Activated T-helper 2 cell treated with anti-CD3 and anti-CD28 coated beads, Interferon-gamma antibody, Interleukin-2, Interleukin-4, amounts not matched to agents 10 μg/mL and 5 μg/mL and 100 μg/mL, durations not matched to agents 14 hours and 24 hours and 36 hours (primary cell): ENCODE measurements around the gene HBA1. TPM values are rescaled to one million over a fixed set of nuclear protein-coding genes. Genes with fewer than 3 reads are reported as not detected.
"Not testable (repeated sequence)": the region's sequence is repeated elsewhere in the genome, so short reads cannot be mapped to it uniquely, and the experiment has no call there.

Source experiments
- DNase-seq: peaks from one replicate; pipeline ENCODE4 v3.0.0; 2021; ENCODE audit warnings: low spot score
- H3K27ac Mint-ChIP-seq: one replicate; pipeline ENCODE4 v1.8.0; 2021; ENCODE audit warnings: mixed read lengths
- H3K27me3 Mint-ChIP-seq: one replicate; pipeline ENCODE4 v1.8.0; 2021; ENCODE audit warnings: low read depth, mixed read lengths
- H3K36me3 Mint-ChIP-seq: one replicate; pipeline ENCODE4 v1.8.0; 2021; ENCODE audit warnings: low read depth, mixed read lengths
- H3K4me1 Mint-ChIP-seq: one replicate; pipeline ENCODE4 v1.8.0; 2021; ENCODE audit warnings: low read depth, mixed read lengths
- H3K4me3 Mint-ChIP-seq: one replicate; pipeline ENCODE4 v1.8.0; 2021; ENCODE audit warnings: low read depth, mild to moderate bottlenecking, moderate library complexity, mixed read lengths
- H3K9me3 Mint-ChIP-seq: one replicate; pipeline ENCODE4 v1.8.0; 2021; ENCODE audit warnings: mixed read lengths
- intact Hi-C: fragments of 100-400 bp; cut with micrococcal nuclease; formaldehyde crosslinking; loops from one replicate; pipeline ENCODE4 v1.15.1; 2023
- total RNA-seq: library from RNA; stranded (reverse); gene quantifications from 2 replicates; pipeline ENCODE4 v1.2.3, GENCODE V29; 2022

HBA1 gene
- total RNA-seq, 1 donor from 2014 or later: not detected

DNA sequence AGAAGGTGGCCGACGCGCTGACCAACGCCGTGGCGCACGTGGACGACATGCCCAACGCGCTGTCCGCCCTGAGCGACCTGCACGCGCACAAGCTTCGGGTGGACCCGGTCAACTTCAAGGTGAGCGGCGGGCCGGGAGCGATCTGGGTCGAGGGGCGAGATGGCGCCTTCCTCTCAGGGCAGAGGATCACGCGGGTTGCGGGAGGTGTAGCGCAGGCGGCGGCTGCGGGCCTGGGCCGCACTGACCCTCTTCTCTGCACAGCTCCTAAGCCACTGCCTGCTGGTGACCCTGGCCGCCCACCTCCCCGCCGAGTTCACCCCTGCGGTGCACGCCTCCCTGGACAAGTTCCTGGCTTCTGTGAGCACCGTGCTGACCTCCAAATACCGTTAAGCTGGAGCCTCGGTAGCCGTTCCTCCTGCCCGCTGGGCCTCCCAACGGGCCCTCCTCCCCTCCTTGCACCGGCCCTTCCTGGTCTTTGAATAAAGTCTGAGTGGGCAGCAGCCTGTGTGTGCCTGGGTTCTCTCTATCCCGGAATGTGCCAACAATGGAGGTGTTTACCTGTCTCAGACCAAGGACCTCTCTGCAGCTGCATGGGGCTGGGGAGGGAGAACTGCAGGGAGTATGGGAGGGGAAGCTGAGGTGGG, 3.1 kb upstream of the HBA1 start:
- H3K27ac Mint-ChIP-seq, DNase-seq, intact Hi-C loops, H3K36me3 Mint-ChIP-seq, H3K4me1 Mint-ChIP-seq, H3K9me3 Mint-ChIP-seq: not testable (repeated sequence)
- Mint-ChIP-seq H3K27me3 (peaks cover 63% of the 10 kb centered on the region), H3K4me3 (peak overlapping the region; percentile 26)

DNA sequence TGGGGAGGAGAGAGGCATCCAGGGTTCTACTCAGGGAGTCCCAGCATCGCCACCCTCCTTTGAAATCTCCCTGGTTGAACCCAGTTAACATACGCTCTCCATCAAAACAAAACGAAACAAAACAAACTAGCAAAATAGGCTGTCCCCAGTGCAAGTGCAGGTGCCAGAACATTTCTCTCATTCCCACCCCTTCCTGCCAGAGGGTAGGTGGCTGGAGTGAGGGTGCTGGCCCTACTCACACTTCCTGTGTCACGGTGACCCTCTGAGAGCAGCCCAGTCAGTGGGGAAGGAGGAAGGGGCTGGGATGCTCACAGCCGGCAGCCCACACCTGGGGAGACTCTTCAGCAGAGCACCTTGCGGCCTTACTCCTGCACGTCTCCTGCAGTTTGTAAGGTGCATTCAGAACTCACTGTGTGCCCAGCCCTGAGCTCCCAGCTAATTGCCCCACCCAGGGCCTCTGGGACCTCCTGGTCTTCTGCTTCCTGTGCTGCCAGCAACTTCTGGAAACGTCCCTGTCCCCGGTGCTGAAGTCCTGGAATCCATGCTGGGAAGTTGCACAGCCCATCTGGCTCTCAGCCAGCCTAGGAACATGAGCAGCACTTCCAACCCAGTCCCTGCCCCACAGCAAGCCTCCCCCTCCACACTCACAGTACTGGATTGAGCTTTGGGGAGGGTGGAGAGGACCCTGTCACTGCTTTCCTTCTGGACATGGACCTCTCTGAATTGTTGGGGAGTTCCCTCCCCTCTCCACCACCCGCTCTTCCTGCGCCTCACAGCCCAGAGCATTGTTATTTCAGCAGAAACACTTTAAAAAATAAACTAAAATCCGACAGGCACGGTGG, 2.3 kb upstream of the HBA1 start:
- intact Hi-C loops, DNase-seq, H3K27ac Mint-ChIP-seq, H3K4me3 Mint-ChIP-seq, H3K4me1 Mint-ChIP-seq, H3K36me3 Mint-ChIP-seq, H3K9me3 Mint-ChIP-seq: not testable (repeated sequence)
- peaks cover 62% of the 10 kb centered on the region for H3K27me3 Mint-ChIP-seq

DNA sequence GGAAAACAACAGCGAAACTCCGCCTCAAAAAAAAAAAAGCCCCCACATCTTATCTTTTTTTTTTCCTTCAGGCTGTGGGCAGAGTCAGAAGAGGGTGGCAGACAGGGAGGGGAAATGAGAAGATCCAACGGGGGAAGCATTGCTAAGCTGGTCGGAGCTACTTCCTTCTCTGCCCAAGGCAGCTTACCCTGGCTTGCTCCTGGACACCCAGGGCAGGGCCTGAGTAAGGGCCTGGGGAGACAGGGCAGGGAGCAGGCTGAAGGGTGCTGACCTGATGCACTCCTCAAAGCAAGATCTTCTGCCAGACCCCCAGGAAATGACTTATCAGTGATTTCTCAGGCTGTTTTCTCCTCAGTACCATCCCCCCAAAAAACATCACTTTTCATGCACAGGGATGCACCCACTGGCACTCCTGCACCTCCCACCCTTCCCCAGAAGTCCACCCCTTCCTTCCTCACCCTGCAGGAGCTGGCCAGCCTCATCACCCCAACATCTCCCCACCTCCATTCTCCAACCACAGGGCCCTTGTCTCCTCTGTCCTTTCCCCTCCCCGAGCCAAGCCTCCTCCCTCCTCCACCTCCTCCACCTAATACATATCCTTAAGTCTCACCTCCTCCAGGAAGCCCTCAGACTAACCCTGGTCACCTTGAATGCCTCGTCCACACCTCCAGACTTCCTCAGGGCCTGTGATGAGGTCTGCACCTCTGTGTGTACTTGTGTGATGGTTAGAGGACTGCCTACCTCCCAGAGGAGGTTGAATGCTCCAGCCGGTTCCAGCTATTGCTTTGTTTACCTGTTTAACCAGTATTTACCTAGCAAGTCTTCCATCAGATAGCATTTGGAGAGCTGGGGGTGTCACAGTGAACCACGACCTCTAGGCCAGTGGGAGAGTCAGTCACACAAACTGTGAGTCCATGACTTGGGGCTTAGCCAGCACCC, 1.2 kb upstream of the HBA1 start:
- Mint-ChIP-seq H3K36me3 (no peaks in the 10 kb centered on the region), H3K27me3 (peaks cover 61% of the 10 kb centered on the region), H3K9me3 (no peaks in the 10 kb centered on the region), H3K4me3 (no peak overlapping the region), H3K27ac (no peak overlapping the region), H3K4me1 (peaks cover 7% of the 10 kb centered on the region)
- intact Hi-C loops: no loop called here
- no peak for DNase-seq

DNA sequence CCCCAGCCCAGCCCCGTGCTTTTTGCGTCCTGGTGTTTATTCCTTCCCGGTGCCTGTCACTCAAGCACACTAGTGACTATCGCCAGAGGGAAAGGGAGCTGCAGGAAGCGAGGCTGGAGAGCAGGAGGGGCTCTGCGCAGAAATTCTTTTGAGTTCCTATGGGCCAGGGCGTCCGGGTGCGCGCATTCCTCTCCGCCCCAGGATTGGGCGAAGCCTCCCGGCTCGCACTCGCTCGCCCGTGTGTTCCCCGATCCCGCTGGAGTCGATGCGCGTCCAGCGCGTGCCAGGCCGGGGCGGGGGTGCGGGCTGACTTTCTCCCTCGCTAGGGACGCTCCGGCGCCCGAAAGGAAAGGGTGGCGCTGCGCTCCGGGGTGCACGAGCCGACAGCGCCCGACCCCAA, 474 bp upstream of the HBA1 start:
- H3K27ac Mint-ChIP-seq, intact Hi-C loops, H3K4me1 Mint-ChIP-seq, DNase-seq, H3K9me3 Mint-ChIP-seq, H3K36me3 Mint-ChIP-seq: not testable (repeated sequence)
- peaks cover 56% of the 10 kb centered on the region for H3K27me3 Mint-ChIP-seq
- peak overlapping the region; percentile 17 for H3K4me3 Mint-ChIP-seq

DNA sequence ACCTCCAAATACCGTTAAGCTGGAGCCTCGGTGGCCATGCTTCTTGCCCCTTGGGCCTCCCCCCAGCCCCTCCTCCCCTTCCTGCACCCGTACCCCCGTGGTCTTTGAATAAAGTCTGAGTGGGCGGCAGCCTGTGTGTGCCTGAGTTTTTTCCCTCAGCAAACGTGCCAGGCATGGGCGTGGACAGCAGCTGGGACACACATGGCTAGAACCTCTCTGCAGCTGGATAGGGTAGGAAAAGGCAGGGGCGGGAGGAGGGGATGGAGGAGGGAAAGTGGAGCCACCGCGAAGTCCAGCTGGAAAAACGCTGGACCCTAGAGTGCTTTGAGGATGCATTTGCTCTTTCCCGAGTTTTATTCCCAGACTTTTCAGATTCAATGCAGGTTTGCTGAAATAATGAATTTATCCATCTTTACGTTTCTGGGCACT, 928 bp downstream of the HBA1 start:
- Mint-ChIP-seq H3K27ac (no peak overlapping the region), H3K27me3 (peaks cover 48% of the 10 kb centered on the region), H3K4me1 (peaks cover 6% of the 10 kb centered on the region), H3K4me3 (no peak overlapping the region), H3K9me3 (no peaks in the 10 kb centered on the region), H3K36me3 (no peaks in the 10 kb centered on the region)
- no peak for DNase-seq
- intact Hi-C loops: no loop called here

DNA sequence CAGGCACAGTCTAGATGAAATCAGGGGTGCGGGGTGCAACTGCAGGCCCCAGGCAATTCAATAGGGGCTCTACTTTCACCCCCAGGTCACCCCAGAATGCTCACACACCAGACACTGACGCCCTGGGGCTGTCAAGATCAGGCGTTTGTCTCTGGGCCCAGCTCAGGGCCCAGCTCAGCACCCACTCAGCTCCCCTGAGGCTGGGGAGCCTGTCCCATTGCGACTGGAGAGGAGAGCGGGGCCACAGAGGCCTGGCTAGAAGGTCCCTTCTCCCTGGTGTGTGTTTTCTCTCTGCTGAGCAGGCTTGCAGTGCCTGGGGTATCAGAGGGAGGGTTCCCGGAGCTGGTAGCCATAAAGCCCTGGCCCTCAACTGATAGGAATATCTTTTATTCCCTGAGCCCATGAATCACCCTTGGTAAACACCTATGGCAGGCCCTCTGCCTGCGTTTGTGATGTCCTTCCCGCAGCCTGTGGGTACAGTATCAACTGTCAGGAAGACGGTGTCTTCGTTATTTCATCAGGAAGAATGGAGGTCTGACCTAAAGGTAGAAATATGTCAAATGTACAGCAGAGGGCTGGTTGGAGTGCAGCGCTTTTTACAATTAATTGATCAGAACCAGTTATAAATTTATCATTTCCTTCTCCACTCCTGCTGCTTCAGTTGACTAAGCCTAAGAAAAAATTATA, 1.6 kb downstream of the HBA1 start:
- DNase-seq: no peak
- intact Hi-C loops: no loop called here
- H3K4me3 Mint-ChIP-seq: no peak overlapping the region
- H3K27ac Mint-ChIP-seq: no peak overlapping the region
- H3K36me3 Mint-ChIP-seq: no peaks in the 10 kb centered on the region
- no peaks in the 10 kb centered on the region for H3K9me3 Mint-ChIP-seq
- peaks cover 48% of the 10 kb centered on the region for H3K27me3 Mint-ChIP-seq
- H3K4me1 Mint-ChIP-seq: peaks cover 6% of the 10 kb centered on the region

DNA sequence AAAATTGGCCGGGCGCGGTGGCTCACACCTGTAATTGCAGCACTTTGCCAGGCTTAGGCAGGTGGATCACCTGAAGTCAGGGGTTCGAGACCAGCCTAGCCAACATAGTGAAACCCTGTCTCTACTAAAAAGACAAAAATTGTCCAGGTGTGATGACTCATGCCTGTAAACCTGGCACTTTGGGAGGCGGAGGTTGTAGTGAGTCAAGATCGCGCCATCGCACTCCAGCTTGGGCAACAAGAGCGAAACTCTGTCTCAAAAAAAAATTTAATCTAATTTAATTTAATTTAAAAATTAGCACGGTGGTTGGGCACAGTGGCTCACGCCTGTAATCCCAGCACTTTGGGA, 2.2 kb downstream of the HBA1 start:
- H3K27ac Mint-ChIP-seq: no peak overlapping the region
- no peak for DNase-seq
- peaks cover 43% of the 10 kb centered on the region for H3K27me3 Mint-ChIP-seq
- no peak overlapping the region for H3K4me3 Mint-ChIP-seq
- peaks cover 6% of the 10 kb centered on the region for H3K4me1 Mint-ChIP-seq
- no peaks in the 10 kb centered on the region for H3K36me3 Mint-ChIP-seq
- intact Hi-C loops: no loop called here
- H3K9me3 Mint-ChIP-seq: no peaks in the 10 kb centered on the region

DNA sequence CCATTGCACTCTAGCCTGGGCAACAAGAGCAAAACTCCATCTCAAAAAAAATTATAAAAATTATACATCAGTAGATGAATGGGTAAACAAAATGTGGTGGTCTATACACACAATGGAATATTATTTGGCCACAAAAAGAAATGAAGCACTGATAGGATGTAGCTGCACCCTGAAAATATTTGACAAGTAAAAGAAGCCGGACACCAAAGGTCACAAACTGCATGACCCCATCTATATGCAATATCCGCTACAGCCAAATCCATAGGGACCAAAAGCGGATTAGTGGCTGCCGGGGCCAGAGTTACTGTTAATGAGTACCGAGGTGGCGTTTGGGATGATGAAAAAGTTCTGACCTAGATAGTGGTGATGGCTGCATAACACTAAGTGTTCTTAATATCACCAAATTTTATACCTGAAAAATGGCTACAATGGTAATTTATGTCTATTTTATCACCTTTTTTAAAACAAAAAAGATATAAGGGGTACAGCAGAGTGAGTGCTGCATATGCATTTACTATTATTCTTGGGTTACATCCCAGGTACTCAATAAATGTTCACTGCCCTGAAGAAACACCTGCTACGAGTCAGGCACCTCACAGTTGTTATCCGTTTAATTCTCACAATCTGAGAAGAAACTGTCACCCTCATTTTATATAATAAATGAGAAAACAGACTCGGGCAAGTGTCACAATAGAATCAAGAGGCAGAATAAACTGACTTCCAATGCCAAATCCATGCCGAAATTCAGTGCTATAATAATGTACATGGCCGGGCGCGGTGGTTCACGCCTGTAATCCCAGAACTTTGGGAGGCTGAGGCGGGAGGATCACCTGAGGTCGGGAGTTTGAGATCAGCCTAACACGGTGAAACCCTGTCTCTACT, 3.0 kb downstream of the HBA1 start:
- no peak overlapping the region for H3K27ac Mint-ChIP-seq
- no peaks in the 10 kb centered on the region for H3K9me3 Mint-ChIP-seq
- H3K27me3 Mint-ChIP-seq: peaks cover 39% of the 10 kb centered on the region
- H3K4me1 Mint-ChIP-seq: peaks cover 4% of the 10 kb centered on the region
- no peaks in the 10 kb centered on the region for H3K36me3 Mint-ChIP-seq
- intact Hi-C loops: no loop called here
- no peak overlapping the region for H3K4me3 Mint-ChIP-seq
- DNase-seq: no peak

DNA sequence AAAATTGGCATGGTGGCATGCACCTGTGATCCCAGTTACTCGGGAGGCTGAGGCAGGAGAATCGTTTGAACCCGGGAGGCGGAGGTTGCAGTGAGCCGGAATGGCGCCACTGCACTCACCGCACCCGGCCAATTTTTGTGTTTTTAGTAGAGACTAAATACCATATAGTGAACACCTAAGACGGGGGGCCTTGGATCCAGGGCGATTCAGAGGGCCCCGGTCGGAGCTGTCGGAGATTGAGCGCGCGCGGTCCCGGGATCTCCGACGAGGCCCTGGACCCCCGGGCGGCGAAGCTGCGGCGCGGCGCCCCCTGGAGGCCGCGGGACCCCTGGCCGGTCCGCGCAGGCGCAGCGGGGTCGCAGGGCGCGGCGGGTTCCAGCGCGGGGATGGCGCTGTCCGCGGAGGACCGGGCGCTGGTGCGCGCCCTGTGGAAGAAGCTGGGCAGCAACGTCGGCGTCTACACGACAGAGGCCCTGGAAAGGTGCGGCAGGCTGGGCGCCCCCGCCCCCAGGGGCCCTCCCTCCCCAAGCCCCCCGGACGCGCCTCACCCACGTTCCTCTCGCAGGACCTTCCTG, 3.7 kb downstream of the HBA1 start, which contains the start of gene HBQ1:
HBQ1 (plus strand) TSS at position 359 of the 575 bp plus-strand sequence; CDS start at position 387, 28 bp downstream.
- Mint-ChIP-seq H3K36me3 (no peaks in the 10 kb centered on the region), H3K27ac (no peak within 1 kb of the TSS), H3K4me1 (no peaks in the 10 kb centered on the region), H3K9me3 (no peaks in the 10 kb centered on the region), H3K4me3 (peak within 1 kb of the TSS; percentile 33), H3K27me3 (peaks cover 32% of the 10 kb centered on the region)
- DNase-seq: no peak
- intact Hi-C loops: no loop called here

DNA sequence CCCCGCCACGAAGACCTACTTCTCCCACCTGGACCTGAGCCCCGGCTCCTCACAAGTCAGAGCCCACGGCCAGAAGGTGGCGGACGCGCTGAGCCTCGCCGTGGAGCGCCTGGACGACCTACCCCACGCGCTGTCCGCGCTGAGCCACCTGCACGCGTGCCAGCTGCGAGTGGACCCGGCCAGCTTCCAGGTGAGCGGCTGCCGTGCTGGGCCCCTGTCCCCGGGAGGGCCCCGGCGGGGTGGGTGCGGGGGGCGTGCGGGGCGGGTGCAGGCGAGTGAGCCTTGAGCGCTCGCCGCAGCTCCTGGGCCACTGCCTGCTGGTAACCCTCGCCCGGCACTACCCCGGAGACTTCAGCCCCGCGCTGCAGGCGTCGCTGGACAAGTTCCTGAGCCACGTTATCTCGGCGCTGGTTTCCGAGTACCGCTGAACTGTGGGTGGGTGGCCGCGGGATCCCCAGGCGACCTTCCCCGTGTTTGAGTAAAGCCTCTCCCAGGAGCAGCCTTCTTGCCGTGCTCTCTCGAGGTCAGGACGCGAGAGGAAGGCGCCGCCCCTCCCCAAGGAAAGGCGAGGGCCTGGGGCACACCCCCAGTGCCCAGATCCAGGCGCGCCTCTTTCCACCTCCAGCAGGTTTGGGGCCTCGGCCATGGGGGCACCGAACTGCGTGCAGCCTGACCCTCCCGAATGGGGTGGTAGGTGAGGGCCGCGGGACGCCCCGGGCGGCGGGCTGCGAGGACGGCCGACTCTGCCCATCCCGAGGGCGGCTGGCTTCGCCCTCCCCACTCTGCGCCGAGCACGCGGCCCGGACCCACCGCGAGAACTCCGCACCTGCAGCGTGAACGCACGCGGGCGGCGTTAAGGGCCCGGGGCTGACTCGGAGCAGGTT, 4.4 kb downstream of the HBA1 start:
- peaks cover 5% of the 10 kb centered on the region for H3K36me3 Mint-ChIP-seq

More for the DNA sequence above, 4.4 kb downstream of the HBA1 start:
- Mint-ChIP-seq H3K4me3 (peak overlapping the region; percentile 33), H3K9me3 (no peaks in the 10 kb centered on the region), H3K27ac (no peak overlapping the region), H3K4me1 (no peaks in the 10 kb centered on the region), H3K27me3 (peaks cover 27% of the 10 kb centered on the region)
- peak; percentile 13 for DNase-seq
- intact Hi-C loops: loop anchor here (1.0 kb wide), 1 partner anchor 63 kb away; no protein-coding TSS in a partner anchor
